ENCODE measurements around the gene KCNN1.
"Not testable (repeated sequence)": the region's sequence is repeated elsewhere in the genome, so short reads cannot be mapped to it uniquely, and the experiment has no call there.

The KCNN1 gene

DNA sequence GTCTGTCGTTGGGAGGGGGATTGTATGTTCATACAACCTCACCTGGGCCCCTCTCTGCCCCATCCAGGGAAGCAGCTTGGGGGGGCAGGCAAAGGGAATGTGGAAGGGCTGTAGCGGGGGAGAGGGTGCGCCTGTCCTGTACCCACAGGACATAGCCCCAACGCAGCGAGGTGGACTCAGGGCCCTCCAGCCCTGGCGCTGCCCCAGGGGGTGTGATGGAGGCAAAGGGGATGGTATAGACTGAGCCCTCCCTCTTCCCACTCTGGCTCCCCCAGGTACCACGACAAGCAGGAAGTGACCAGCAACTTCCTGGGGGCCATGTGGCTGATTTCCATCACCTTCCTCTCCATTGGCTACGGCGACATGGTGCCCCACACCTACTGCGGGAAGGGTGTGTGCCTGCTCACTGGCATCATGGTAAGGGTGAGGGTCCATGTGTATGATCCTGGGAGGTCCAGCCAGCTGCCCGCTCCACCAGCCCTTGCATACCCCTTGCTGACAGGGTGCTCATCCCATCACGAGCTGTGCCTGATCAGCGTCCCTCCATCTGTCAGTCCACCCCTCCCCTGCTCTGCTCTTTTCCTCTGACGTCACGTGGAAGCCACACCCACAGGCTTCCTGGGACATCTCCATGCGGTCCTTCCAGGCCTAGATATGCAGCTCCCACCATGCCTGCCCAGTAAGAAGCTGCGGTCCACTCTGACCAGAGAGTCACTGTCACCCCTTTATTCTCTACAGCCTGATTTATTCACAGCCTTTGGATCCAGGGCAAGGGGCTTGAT lies 18.3 kb downstream of the KCNN1 start:
- DNase-seq (ENCODE audit: insufficient read length, low spot score) (no peak), FAIRE-seq (no peak)
- TF ChIP-seq, protein P1, sequence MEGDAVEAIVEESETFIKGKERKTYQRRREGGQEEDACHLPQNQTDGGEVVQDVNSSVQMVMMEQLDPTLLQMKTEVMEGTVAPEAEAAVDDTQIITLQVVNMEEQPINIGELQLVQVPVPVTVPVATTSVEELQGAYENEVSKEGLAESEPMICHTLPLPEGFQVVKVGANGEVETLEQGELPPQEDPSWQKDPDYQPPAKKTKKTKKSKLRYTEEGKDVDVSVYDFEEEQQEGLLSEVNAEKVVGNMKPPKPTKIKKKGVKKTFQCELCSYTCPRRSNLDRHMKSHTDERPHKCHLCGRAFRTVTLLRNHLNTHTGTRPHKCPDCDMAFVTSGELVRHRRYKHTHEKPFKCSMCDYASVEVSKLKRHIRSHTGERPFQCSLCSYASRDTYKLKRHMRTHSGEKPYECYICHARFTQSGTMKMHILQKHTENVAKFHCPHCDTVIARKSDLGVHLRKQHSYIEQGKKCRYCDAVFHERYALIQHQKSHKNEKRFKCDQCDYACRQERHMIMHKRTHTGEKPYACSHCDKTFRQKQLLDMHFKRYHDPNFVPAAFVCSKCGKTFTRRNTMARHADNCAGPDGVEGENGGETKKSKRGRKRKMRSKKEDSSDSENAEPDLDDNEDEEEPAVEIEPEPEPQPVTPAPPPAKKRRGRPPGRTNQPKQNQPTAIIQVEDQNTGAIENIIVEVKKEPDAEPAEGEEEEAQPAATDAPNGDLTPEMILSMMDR (IDR thresholded peaks at IDR 0.05; ENCODE audit: insufficient read depth, missing control alignments) = no peak

DNA sequence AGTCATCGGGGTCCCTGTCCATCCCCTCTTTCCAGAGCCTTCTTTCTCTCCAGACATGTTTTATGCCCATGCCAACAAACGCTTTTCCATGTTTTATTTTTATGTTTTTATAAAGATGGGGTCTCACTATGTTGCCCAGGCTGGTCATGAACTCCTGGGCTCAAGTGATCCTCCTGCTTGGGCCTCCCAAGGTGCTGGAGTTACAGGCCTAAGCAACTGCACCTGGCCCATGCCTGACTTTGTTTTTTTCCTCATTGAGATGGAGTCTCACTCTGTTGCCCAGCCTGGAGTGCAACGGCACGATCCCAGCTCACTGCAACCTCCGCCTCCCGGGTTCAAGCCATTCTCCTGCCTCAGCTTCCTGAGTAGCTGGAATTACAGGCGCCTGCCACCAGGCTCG lies 19.7 kb downstream of the KCNN1 start:
- not testable (repeated sequence) for DNase-seq (ENCODE audit: insufficient read length, low spot score); FAIRE-seq

DNA sequence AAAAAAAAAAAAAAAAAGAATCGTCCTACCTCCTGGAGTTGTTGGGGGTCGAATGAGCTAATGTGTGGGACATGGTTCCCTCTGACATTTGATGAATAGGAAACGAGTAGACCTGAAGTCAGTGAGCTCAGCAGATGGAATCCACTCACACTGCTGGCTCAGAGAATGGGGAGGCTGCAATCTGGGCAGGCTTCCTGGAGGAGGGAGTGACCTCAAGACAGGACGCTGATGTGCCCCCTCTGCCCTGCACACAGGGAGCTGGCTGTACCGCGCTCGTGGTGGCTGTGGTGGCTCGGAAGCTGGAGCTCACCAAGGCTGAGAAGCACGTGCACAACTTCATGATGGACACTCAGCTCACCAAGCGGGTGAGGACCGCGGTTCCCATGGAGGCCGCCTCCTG lies 21.3 kb downstream of the KCNN1 start:
- TF ChIP-seq, protein P1 (IDR thresholded peaks at IDR 0.05; ENCODE audit: insufficient read depth, missing control alignments) = no peak
- no peak for DNase-seq (ENCODE audit: insufficient read length, low spot score)
- FAIRE-seq = no peak

DNA sequence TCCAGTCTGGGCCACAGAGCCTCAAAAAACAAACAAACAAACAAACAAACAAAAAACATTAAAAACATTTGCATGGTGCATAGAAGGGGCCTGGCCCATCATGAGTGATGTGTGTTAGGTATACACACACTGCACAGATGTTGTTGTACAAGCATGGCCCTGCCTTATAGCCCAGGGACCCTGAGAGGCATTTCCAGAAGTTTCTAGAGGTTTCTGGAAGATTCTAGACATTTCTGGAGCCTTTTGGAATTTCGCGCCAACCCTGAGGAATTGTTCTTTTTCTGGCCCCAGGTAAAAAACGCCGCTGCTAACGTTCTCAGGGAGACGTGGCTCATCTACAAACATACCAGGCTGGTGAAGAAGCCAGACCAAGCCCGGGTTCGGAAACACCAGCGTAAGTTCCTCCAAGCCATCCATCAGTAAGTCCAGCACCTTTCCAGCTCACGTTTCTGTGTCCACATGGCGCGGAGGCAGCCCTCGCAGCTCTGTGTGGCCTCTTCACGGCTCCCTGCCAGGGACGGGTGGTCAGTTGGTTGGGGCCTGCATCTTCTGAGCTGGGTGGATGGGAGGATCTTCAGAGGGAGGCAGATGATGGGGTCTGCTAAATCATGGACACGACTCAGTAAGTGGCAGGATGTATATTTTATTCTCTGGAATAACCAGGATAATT lies 22.7 kb downstream of the KCNN1 start:
- TF ChIP-seq, protein P1 (IDR thresholded peaks at IDR 0.05; ENCODE audit: insufficient read depth, missing control alignments) = no peak
- no peak for DNase-seq (ENCODE audit: insufficient read length, low spot score)
- FAIRE-seq = no peak

DNA sequence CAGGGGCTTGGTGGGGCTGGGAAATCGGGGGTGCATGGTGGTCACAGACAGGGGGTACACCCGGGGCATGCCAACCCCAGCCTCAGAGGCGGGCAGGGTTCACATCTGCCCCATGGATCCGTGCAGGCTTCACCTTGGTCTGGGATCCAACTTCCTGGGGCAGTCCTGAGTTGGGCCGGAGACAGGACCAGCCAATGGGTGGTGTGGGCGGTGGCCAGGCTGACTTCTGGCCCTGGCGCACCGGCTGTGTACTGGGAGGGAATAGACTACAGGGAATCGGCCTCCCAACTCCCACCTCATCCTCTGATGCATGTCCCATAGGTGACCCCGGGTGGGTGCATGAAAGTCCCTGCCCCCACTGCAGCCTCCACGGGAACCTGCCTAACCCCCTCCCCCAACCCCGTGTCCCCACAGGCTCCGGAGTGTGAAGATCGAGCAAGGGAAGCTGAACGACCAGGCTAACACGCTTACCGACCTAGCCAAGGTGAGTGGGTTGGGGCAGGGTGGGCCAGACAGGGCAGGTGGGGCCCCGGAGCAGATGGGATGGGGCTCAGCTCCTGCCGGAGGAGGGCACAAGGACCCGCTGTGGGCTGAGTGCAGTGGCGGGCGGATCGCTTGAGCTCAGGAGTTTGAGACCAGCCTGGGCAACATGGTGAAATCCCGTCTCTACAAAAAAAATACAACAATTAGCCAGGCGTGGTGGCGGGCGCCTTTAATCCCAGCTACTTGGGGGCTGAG lies 26.3 kb downstream of the KCNN1 start:
- FAIRE-seq = no peak

DNA sequence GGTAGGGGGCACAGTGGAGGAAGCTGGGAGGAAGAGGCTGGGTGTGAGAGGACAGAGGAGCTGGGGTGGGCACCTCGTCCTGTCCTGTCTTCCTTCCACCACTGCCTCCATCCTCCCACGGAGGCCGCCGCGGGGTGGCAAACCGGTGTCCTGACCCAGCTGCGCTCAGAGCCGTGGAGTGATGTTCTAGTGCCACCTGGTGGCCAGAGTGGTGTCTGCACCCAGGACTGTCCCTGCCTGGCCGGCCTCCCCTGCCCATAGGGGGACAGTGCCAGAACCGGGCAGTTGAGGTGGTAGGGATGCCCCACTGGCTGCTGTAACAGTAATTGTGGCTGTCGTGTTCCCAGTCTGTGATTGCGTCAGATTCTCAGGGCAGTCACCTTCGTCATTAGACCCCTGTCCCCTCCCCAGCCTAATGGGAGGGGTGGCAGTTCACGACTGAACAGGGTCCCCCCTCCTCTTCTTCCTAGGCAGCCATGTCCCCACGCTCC lies 30.0 kb downstream of the KCNN1 start:
- DNase-seq (ENCODE audit: insufficient read length, low spot score) (peak; percentile 83), FAIRE-seq (no peak)
- TF ChIP-seq, protein P1 (IDR thresholded peaks at IDR 0.05; ENCODE audit: insufficient read depth, missing control alignments) = peak; percentile 95

More for the DNA sequence above, 26.3 kb downstream of the KCNN1 start:
- TF ChIP-seq, protein P1 (IDR thresholded peaks at IDR 0.05; ENCODE audit: insufficient read depth, missing control alignments) = no peak
- DNase-seq (ENCODE audit: insufficient read length, low spot score) = no peak

DNA sequence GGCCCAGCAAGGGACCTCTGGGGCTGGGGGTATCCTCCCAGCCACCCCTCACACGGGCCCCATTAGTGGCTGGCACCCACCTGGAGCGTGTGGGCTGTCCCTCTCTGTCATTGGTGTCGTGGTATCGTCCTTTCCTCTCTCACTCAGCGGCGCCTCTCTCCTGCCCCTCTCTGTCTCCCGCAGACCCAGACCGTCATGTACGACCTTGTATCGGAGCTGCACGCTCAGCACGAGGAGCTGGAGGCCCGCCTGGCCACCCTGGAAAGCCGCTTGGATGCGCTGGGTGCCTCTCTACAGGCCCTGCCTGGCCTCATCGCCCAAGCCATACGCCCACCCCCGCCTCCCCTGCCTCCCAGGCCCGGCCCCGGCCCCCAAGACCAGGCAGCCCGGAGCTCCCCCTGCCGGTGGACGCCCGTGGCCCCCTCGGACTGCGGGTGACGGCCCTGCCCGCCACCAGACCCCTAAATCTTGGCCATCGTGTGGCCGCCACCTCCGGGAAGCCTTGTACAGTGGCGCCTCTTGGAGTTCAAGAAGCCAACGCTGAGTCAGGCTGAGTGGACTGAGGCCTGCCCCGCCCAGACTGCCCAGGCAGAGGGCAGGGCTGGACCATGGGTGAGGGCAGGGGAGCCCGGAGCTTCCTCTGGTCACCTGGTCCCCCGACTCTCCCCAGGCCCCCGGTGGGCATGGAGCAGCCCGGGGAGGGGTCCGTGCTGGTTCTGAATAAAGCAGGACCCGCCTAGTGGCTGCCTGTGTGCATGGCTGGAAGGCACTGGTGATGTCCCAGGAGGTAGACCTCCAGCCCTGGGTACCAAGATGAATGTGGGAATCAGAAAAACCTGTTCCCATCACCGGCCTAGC lies 31.3 kb downstream of the KCNN1 start:
- no peak for FAIRE-seq

More for the DNA sequence above, 31.3 kb downstream of the KCNN1 start:
- TF ChIP-seq, protein P1 (IDR thresholded peaks at IDR 0.05; ENCODE audit: insufficient read depth, missing control alignments) = no peak
- no peak for DNase-seq (ENCODE audit: insufficient read length, low spot score)
